HEK293T (cell line): ENCODE measurements around the gene MDFI.

Experiments used
- PKNOX1 ChIP-seq: fragments of 450-650 bp; IDR thresholded peaks from 2 replicates; pipeline ENCODE4 v1.6.1; 2016
- SP1 ChIP-seq: fragments of 450-650 bp; IDR thresholded peaks from 2 replicates; pipeline ENCODE4 v1.6.1; 2017
- TARDBP ChIP-seq: fragments of 450-650 bp; IDR thresholded peaks from 2 replicates; pipeline ENCODE4 v1.6.1; 2016

- TF ChIP-seq SP1 (no peak), PKNOX1 (no peak), TARDBP (no peak)
These were observed 47.5 kb downstream of the MDFI start for GRCh38 chr6:41685641-41686380.
